Stimulated activated naive CD8-positive, alpha-beta T cell treated with anti-CD3 and anti-CD28 coated beads, Interleukin-15, amount 100 ng/mL, for 72 hours (primary cell): Measurements from ENCODE around the gene HMCN2.

Experiments used
- ATAC-seq: fragments of 150-1000 bp; cut with Tn5 transposase; 2 replicates; pipeline ENCODE4 v1.10.0; 2021; ENCODE audit warnings: mild to moderate bottlenecking, moderate library complexity
- DNase-seq, 2 donors: peaks; one replicate each; pipeline ENCODE4 v3.0.0; 2021 to 2022
- H3K27ac Mint-ChIP-seq, 2 donors: one replicate each; pipeline ENCODE4 v1.8.0; 2022; ENCODE audit warnings: mild to moderate bottlenecking in 2 of 2, mixed read lengths in 2 of 2, moderate library complexity in 2 of 2
- H3K27me3 Mint-ChIP-seq: one replicate; pipeline ENCODE4 v1.8.0; 2022; ENCODE audit warnings: mixed read lengths
- H3K4me1 Mint-ChIP-seq: one replicate; pipeline ENCODE4 v1.8.0; 2022; ENCODE audit warnings: mild to moderate bottlenecking, mixed read lengths
- H3K4me3 Mint-ChIP-seq, 2 donors: one replicate each; pipeline ENCODE4 v1.8.0; 2022; ENCODE audit warnings: mild to moderate bottlenecking in 2 of 2, mixed read lengths in 2 of 2, moderate library complexity in 1 of 2
- H3K9me3 Mint-ChIP-seq, 2 donors: one replicate each; pipeline ENCODE4 v1.8.0; 2022; ENCODE audit warnings: mixed read lengths in 2 of 2

The HMCN2 gene

GRCh38 chr9:130265431-130266235, at the start of gene HMCN2:
HMCN2 (plus strand) TSS chr9:130265760; CDS start chr9:130265879, 119 bp downstream.
- Mint-ChIP-seq H3K27me3 (peaks cover 97% of the 10 kb centered on the region), H3K27ac (no peak within 1 kb of the TSS), H3K4me1 (peaks cover 21% of the 10 kb centered on the region), H3K9me3 (no peaks in the 10 kb centered on the region), H3K4me3 (peak within 1 kb of the TSS; percentile 19 to 41)
- ATAC-seq = peak; percentile 45
- DNase-seq = no peak

DNA sequence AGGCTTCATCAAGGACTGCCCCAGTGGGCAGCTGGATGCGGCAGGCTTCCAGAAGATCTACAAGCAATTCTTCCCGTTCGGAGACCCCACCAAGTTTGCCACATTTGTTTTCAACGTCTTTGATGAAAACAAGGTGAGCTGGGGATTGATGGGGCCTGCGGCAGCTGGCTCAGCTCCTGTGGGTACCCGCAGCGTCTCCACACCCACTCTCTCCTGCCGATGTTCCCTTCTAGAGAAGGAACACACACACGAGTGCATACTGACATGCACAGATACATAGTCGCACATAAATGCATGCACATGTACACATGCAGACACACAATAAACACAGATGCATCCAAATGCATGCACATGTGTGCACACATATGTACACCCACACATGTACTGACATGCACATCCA, 47.7 kb upstream of the HMCN2 start:
- Mint-ChIP-seq H3K27me3 (no peaks in the 10 kb centered on the region), H3K27ac (no peak overlapping the region), H3K4me1 (no peaks in the 10 kb centered on the region), H3K9me3 (no peaks in the 10 kb centered on the region), H3K4me3 (no peak overlapping the region)
- no peak for DNase-seq
- no peak for ATAC-seq

GRCh38 chr9:130219661-130220096, 45.9 kb upstream of the HMCN2 start:
- H3K27me3 Mint-ChIP-seq = no peaks in the 10 kb centered on the region
- ATAC-seq (no peak), DNase-seq (no peak)
- no peaks in the 10 kb centered on the region for H3K4me1 Mint-ChIP-seq
- H3K27ac Mint-ChIP-seq = no peak overlapping the region
- H3K9me3 Mint-ChIP-seq = no peaks in the 10 kb centered on the region
- H3K4me3 Mint-ChIP-seq = no peak overlapping the region

DNA sequence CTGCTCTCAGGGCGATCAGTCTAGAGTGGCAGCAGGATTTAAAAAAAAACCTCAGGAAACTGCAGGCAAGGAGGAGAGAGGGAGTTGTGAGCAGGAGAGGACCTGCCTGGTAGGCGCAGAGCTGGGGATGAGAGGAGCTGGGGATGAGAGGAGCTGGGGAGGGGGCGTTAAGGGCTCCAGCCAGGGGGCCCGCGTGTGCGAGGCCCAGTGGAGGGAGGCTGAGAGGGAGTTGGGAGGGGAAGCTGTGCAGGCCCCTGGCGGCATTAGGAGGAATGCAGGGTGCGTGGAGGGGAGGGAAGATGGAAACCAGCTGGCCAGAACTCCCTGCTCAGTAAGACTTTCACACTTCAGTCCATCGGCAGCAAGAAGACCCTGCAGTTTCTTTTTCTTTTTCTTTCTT, 45.2 kb upstream of the HMCN2 start:
- Mint-ChIP-seq H3K9me3 (no peaks in the 10 kb centered on the region), H3K4me1 (no peaks in the 10 kb centered on the region), H3K27me3 (no peaks in the 10 kb centered on the region), H3K27ac (no peak overlapping the region), H3K4me3 (no peak overlapping the region)
- no peak for ATAC-seq
- no peak for DNase-seq

- Mint-ChIP-seq H3K27ac (no peak overlapping the region), H3K9me3 (peaks cover 6 to 10% of the 10 kb centered on the region in 2 donors), H3K4me3 (no peak overlapping the region), H3K4me1 (no peaks in the 10 kb centered on the region), H3K27me3 (no peaks in the 10 kb centered on the region)
- no peak for ATAC-seq
- no peak for DNase-seq
Measured at GRCh38 chr9:130222833-130223232, 42.7 kb upstream of the HMCN2 start.

GRCh38 chr9:130225071-130225470, 40.5 kb upstream of the HMCN2 start:
- H3K4me3 Mint-ChIP-seq = no peak overlapping the region
- no peak for DNase-seq
- H3K9me3 Mint-ChIP-seq = peaks cover 6 to 13% of the 10 kb centered on the region in 2 donors
- H3K4me1 Mint-ChIP-seq = no peaks in the 10 kb centered on the region
- no peaks in the 10 kb centered on the region for H3K27me3 Mint-ChIP-seq
- ATAC-seq = no peak
- no peak overlapping the region for H3K27ac Mint-ChIP-seq

GRCh38 chr9:130225586-130225985, 40.0 kb upstream of the HMCN2 start:
- no peak for ATAC-seq
- Mint-ChIP-seq H3K27me3 (no peaks in the 10 kb centered on the region), H3K4me3 (no peak overlapping the region), H3K9me3 (peaks cover 6 to 13% of the 10 kb centered on the region in 2 donors), H3K27ac (no peak overlapping the region), H3K4me1 (no peaks in the 10 kb centered on the region)
- DNase-seq = no peak

DNA sequence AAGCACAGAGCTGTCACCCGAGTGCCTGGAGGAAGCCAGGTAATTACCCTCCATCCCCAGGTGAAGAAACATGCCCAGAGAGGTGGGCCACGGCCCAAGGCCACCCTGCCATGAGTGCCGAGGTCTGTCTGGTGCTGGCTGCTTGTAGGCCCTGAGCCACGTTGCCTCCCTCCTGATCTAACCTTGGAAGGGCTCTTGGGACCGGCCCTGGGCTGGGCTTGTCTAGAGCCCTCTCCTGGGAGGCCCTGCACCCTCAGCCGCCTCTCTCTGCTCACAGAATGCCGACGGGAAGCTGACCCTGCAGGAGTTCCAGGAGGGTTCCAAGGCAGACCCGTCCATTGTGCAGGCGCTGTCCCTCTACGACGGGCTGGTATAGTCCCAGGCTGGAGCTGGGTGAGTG, 39.4 kb upstream of the HMCN2 start:
- no peak overlapping the region for H3K4me3 Mint-ChIP-seq
- no peaks in the 10 kb centered on the region for H3K27me3 Mint-ChIP-seq
- H3K9me3 Mint-ChIP-seq = peaks cover 6 to 13% of the 10 kb centered on the region in 2 donors
- no peak overlapping the region for H3K27ac Mint-ChIP-seq
- no peaks in the 10 kb centered on the region for H3K4me1 Mint-ChIP-seq
- no peak for DNase-seq
- no peak for ATAC-seq

GRCh38 chr9:130227833-130228232, 37.7 kb upstream of the HMCN2 start:
- DNase-seq (no peak), ATAC-seq (no peak)
- Mint-ChIP-seq H3K4me1 (no peaks in the 10 kb centered on the region), H3K27me3 (no peaks in the 10 kb centered on the region), H3K27ac (no peak overlapping the region), H3K4me3 (no peak overlapping the region), H3K9me3 (peaks cover 6 to 13% of the 10 kb centered on the region in 2 donors)

GRCh38 chr9:130229759-130230158, 35.8 kb upstream of the HMCN2 start:
- H3K27me3 Mint-ChIP-seq = no peaks in the 10 kb centered on the region
- no peaks in the 10 kb centered on the region for H3K4me1 Mint-ChIP-seq
- peaks cover 6 to 13% of the 10 kb centered on the region in 2 donors for H3K9me3 Mint-ChIP-seq
- ATAC-seq = no peak
- no peak for DNase-seq
- H3K27ac Mint-ChIP-seq = no peak overlapping the region
- no peak overlapping the region for H3K4me3 Mint-ChIP-seq

- DNase-seq (no peak), ATAC-seq (no peak)
- Mint-ChIP-seq H3K27me3 (no peaks in the 10 kb centered on the region), H3K9me3 (peaks cover 6 to 13% of the 10 kb centered on the region in 2 donors), H3K4me3 (no peak overlapping the region), H3K27ac (no peak overlapping the region), H3K4me1 (peaks cover under 1% of the 10 kb centered on the region)
Measured at GRCh38 chr9:130230631-130231030, 34.9 kb upstream of the HMCN2 start.

DNA sequence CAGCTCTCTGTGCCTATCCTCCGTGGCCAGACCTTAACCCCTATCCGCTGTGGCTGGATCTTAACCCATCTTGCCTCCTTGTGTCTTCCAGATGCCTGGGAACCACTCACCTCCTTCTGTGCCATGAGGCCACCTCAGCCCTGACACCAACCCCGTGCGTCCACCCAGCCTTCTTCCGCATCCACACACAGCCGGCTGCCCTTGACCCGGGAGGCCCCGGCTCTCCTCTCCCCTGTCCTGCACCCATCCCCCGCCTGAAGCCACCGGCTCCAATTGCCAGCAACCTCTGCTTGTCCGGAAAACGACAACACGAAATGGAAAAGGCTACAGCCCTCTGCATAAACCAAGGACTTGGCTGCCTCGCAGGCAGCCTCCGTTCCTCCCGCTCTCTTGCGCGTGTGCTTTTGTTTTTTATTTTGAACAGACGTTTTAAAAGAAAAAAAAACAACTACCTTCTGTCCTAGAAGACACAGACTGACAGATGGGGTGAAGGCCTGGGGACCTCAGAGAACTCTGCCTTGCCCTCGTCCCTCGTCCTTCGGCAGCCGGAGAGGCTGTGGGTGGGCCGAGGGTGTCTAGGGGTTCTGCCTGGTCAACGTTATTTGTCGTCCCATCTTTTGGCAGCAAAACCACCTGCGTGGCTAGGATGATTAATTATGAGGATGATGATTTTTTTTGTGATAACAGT, 32.5 kb upstream of the HMCN2 start:
- peaks cover 0 to under 1% of the 10 kb centered on the region in 2 donors for H3K9me3 Mint-ChIP-seq
- H3K27me3 Mint-ChIP-seq = no peaks in the 10 kb centered on the region
- ATAC-seq (no peak), DNase-seq (no peak)
- no peak overlapping the region for H3K27ac Mint-ChIP-seq
- H3K4me1 Mint-ChIP-seq = peaks cover 11% of the 10 kb centered on the region
- no peak overlapping the region for H3K4me3 Mint-ChIP-seq

GRCh38 chr9:130233587-130233945, 32.0 kb upstream of the HMCN2 start:
- DNase-seq (no peak), ATAC-seq (no peak)
- no peak overlapping the region for H3K4me3 Mint-ChIP-seq
- H3K9me3 Mint-ChIP-seq = no peaks in the 10 kb centered on the region
- H3K27ac Mint-ChIP-seq = no peak overlapping the region
- H3K4me1 Mint-ChIP-seq = peaks cover 13% of the 10 kb centered on the region
- peaks cover 3% of the 10 kb centered on the region for H3K27me3 Mint-ChIP-seq

GRCh38 chr9:130234340-130235260, 31.0 kb upstream of the HMCN2 start:
- H3K4me1 Mint-ChIP-seq = peaks cover 23% of the 10 kb centered on the region
- DNase-seq (no peak), ATAC-seq (no peak)
- peaks cover 8% of the 10 kb centered on the region for H3K27me3 Mint-ChIP-seq
- H3K4me3 Mint-ChIP-seq = no peak overlapping the region
- no peak overlapping the region for H3K27ac Mint-ChIP-seq
- H3K9me3 Mint-ChIP-seq = no peaks in the 10 kb centered on the region

DNA sequence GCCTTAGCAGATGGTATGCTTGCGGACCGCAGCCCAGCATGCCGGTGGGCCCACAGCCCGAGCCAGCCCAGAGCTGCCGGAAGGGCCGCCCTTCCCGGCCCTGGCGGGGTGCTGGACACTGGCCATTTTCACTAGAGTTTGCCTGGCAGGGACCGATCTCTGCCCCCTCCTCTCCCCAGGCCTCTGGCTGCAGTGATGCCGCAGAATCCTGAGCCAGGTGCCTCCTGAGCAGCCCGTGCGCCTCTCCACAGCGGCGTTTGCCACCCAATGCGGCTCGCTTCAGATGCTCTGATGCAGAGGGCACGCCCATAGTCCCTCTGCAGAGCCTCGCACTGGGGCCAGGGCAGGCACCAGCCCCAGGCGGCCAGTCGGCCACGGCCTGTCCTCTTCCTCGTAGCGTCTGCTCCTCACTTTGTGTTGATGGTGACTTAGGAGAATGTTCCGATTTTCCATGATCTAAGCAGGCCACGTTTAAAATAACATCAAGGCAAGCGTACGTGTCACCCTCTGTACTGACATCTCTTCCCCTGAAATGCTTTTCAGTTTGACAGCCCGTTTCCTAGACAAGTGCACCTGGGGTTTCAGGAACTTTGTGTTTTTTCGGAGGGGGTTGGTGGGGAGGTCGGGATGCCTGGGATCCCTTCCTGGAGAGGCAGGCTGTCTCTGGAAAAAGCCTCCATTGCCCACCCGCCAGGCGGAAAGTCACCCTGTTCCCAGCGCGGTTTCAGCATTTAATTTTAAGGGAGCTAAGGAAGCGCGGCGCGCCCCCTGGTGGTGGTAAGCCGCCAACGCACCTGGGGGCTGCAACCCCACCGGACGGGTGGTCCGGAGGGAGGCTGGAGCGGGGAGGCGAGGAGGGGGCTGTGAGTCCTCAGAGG, 29.8 kb upstream of the HMCN2 start:
- H3K27me3 Mint-ChIP-seq = peaks cover 8% of the 10 kb centered on the region
- no peak overlapping the region for H3K27ac Mint-ChIP-seq
- no peaks in the 10 kb centered on the region for H3K9me3 Mint-ChIP-seq

More for the DNA sequence above, 29.8 kb upstream of the HMCN2 start:
- H3K4me3 Mint-ChIP-seq = peak overlapping the region in 1 of 2 donors; percentile 48
- no peak for ATAC-seq
- peak; percentile 65 to 66 for DNase-seq
- H3K4me1 Mint-ChIP-seq = peaks cover 35% of the 10 kb centered on the region
